CD4-positive, alpha-beta T cell treated with Interleukin-15 for 4 hours (primary cell): ENCODE measurements around the gene TRANK1.
"Not testable (repeated sequence)": the region's sequence is repeated elsewhere in the genome, so short reads cannot be mapped to it uniquely, and the experiment has no call there.

Experiments
- DNase-seq: peaks from one replicate; pipeline ENCODE4 v3.0.0-alpha.2; 2020; ENCODE audit warnings: low spot score

Gene TRANK1

GRCh38 chr3:36919439-36920160 is 25.3 kb downstream of the TRANK1 start:
- no peak for DNase-seq

GRCh38 chr3:36918050-36918449 is 26.8 kb downstream of the TRANK1 start:
- DNase-seq = no peak

GRCh38 chr3:36911990-36912804 is 32.7 kb downstream of the TRANK1 start:
- DNase-seq = peak; percentile 72

GRCh38 chr3:36909666-36910065 is 35.2 kb downstream of the TRANK1 start:
- DNase-seq = no peak

GRCh38 chr3:36909181-36909580 is 35.7 kb downstream of the TRANK1 start:
- no peak for DNase-seq

- no peak for DNase-seq
These were observed 36.1 kb downstream of the TRANK1 start for GRCh38 chr3:36908647-36909180.

- DNase-seq = peak; percentile 73
These were observed 36.8 kb downstream of the TRANK1 start for GRCh38 chr3:36907911-36908646.

- DNase-seq = peak; percentile 18
These were observed 38.2 kb downstream of the TRANK1 start for GRCh38 chr3:36906504-36907149.

- no peak for DNase-seq
These were observed 39.3 kb downstream of the TRANK1 start for GRCh38 chr3:36905545-36905944.

GRCh38 chr3:36904641-36905040 is 40.2 kb downstream of the TRANK1 start:
- DNase-seq = no peak

- not testable (repeated sequence) for DNase-seq
These were observed 40.8 kb downstream of the TRANK1 start for GRCh38 chr3:36904065-36904464.

- DNase-seq = no peak
These were observed 41.6 kb downstream of the TRANK1 start for GRCh38 chr3:36903119-36903882.

- no peak for DNase-seq
These were observed 43.3 kb downstream of the TRANK1 start for GRCh38 chr3:36901588-36901987.

GRCh38 chr3:36900474-36901443 is 44.1 kb downstream of the TRANK1 start:
- no peak for DNase-seq

- no peak for DNase-seq
These were observed 49.1 kb downstream of the TRANK1 start for GRCh38 chr3:36895496-36896409.

- no peak for DNase-seq
These were observed 49.9 kb downstream of the TRANK1 start for GRCh38 chr3:36894914-36895313.

- DNase-seq = no peak
These were observed 51.0 kb downstream of the TRANK1 start for GRCh38 chr3:36893826-36894225.

GRCh38 chr3:36893137-36893557 is 51.7 kb downstream of the TRANK1 start:
- DNase-seq = peak; percentile 71
